Activated CD8-positive, alpha-beta memory T cell treated with anti-CD3 and anti-CD28 coated beads for 24 hours (primary cell): ENCODE data around the gene PEX3.
"Not testable (repeated sequence)": the region's sequence is repeated elsewhere in the genome, so short reads cannot be mapped to it uniquely, and the experiment has no call there.

ENCODE experiments used
- DNase-seq: peaks from one replicate; pipeline ENCODE4 v3.0.0-alpha.2; 2020

PEX3 gene, protein sequence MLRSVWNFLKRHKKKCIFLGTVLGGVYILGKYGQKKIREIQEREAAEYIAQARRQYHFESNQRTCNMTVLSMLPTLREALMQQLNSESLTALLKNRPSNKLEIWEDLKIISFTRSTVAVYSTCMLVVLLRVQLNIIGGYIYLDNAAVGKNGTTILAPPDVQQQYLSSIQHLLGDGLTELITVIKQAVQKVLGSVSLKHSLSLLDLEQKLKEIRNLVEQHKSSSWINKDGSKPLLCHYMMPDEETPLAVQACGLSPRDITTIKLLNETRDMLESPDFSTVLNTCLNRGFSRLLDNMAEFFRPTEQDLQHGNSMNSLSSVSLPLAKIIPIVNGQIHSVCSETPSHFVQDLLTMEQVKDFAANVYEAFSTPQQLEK

DNA sequence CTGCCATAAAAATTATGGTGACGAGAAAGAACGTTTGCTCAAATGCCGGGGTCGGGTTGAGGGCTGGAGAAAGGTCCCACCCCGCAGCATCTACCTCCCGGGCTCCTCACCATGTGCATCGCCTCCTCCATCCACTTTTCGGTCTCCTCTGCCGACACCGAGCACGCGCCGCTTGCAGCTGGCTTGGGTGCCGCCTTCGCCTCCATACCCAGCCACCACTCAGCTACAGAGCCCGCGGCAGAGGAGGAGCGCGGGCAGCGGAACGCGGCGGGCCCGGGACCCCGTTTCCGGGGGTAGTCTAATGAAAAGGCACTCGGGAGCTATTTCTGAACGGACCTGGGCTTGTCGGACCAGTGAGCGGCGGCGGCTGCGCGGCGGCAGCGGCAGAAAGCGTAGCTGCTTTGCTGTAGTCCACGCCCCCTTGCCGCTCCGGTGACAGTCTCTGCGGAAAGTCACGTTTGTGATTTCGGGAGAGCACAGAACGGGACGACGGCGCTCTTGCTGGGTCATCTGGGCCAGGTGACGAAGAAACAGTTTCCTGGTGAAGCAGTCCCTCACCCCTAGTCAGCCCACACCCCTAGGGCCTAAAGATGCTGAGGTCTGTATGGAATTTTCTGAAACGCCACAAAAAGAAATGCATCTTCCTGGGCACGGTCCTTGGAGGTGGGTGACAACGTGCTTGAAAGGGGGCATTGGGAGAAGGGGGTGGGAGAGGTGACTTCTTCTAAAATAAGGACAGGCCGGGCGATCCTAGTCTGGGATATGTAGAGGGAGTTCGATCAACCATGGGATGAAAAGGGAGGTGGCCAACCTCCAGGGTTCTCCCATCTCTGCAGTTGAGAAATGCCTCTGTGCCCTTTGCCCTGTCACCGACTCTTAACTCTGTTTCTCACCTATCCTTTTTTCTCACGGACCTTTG, at the start of gene PEX3, which contains the start of gene ADAT2:
TSS of gene PEX3 (plus strand) at position 353 of the 919 bp plus-strand sequence. CDS start at position 591, 238 bp downstream.
TSS of gene ADAT2 (minus strand) at position 243 of the 919 bp plus-strand sequence. CDS start at position 206, 37 bp downstream.
- peak; percentile 97 for DNase-seq

DNA sequence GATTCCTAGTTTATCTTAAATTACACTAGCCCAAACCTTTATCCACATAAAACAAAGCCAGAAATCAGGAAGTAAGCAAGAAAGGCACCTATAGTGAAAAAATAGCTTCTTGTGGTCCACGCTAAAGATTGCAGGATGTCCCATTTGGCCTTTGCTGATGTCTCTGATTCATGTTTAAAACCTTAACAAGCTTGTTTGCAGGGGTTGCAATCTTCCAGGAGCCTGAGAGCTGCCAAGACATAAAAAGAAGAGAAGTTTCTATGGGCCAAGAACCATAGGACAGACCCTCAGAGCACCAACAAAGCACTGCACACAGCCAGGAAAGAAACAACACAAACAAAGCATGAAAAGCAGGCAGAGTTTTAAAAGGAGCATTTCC, 49.5 kb upstream of the PEX3 start:
- no peak for DNase-seq

- DNase-seq: no peak
These were observed 48.8 kb upstream of the PEX3 start for GRCh38 chr6:143401636-143402370.

DNA sequence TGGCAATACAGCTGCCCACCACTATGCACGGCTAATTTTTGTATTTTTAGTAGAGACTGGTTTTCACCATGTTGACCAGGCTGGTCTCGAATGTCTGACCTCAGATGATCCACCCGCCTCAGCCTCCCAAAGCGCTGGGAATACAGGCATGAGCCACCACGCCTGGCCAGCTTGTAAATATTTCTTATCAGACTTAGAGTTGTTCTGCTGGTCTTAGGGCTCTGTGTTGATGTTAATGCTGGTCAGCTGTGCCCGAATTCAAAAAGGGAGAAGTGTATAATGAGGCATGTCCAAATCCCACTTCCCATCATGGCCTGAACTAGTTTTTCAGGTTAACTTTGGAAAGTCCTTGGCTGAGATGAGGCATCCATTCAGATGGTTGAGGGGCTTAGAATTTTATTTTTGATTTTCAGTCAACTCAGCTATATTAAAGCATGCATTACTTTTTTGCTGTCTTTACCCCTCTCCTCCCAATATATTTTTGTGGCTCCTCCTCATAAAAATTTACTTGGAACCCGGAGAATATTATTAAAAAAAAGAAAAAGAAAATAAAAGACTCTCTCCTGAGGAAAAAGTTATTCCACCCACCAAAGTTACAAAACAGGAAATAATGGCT, 47.8 kb upstream of the PEX3 start:
- no peak for DNase-seq

- no peak for DNase-seq
These were observed 45.0 kb upstream of the PEX3 start for GRCh38 chr6:143405373-143406154.

DNA sequence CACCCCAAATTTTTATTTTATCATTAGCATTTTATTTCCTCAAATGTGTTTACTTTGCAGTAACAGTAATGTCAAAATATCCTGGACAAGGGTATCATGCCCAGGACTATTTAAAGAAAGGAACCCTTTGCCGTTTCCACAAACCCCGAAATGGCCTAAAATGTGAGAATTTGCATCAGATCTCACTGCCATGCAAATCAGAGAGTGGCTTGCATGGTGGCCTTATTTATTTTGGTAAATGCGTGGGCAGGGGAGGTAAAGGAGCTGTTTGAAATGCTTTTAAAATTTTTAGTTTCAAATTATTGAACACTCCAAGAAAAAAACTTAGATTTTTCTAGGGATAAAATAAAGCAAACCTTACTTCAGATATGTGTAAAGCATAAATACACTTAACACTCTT, 43.9 kb upstream of the PEX3 start:
- no peak for DNase-seq

- no peak for DNase-seq
These were observed 42.3 kb upstream of the PEX3 start for GRCh38 chr6:143408151-143408786.

DNA sequence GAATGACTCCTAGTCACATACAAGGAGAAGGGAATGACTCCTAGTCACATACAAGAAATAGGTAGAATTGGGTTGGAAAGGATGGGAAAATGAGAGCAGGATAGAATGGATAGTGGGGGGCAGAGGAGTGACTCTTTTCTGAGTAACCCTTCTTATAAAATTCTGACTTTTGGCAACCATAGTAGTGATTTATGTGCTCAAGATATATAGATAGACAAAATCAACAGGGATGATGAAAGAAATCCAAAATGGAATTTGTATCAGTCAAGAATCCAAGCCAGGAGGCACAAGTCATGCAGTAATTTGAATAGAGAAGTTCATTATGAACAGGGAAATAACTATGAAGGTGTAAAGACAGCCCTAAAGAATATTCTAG, 41.8 kb upstream of the PEX3 start:
- no peak for DNase-seq

DNA sequence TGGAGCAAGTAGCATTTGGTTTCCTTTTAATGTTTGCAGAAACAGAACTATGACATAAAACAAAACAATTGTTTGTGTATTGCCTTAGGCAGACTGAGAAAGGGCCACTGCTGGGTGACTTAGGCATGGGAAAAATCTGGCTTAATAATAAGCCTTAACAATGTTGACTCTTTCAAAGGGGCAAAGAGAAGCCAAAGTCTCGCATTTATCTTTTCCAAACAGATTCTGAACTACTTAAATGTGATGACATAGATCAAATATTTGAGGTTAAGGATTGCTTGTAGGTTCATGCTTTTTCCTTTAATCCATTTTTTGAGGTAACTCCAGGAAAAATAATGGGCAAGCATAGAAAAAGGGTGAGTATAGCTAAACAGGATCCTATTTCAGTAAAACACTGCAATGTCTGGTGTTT, 39.7 kb upstream of the PEX3 start:
- no peak for DNase-seq

DNA sequence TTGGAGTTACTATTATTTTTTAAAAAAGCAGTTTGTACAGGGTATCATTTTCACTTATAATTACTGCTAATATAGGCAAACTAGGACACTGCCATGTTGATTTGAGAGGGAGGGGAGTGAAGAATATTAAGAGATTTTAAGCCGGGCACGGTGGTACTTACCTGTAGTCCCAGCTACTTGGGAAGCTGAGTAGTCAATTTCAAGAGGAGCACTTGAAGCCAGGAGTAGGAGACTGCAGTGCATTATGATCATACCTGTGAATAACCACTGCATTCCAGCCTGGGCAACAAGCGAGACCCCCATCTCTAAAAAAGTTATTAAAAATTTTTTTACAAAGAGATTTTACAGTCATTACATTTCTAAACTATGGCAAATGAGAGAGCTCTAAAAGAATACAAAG, 35.8 kb upstream of the PEX3 start:
- DNase-seq: no peak

DNA sequence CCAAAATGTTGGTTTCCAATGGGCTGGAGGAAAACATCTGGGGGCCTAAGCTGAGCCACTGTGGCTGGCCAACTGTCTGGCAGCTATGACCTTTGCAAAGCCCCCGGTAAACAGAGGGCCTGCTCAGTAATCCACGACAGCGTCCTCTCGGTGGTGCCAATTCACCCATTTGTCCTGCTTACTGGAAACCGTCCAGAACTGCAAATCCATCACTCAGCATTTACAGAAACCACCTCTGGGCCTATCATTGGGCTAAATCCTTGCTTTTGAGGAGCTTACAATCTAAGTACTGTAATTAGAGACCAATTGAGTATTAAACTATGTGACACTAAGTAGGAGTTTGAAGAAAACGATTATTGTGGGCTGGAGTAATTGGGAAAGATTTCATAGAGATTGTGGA, 31.1 kb upstream of the PEX3 start:
- no peak for DNase-seq

DNA sequence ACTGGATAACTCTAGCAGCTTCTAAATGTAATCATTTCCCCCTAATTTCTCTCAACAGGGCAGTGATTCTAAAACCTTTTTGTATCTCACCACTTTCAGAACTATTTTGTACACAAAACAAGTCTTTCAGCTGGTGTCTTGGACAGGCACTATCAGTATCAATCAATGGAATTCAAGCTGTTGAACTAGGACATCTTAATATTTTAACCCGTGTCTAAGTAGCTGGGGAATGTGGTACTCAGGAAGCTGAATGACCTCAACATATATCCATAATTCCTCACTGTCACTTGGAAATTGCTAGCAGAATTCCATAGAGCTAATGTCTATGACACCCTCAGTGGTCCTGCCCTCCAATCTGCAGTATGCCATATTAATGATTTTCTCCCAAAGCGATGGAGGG, 24.6 kb upstream of the PEX3 start:
- DNase-seq: no peak

DNA sequence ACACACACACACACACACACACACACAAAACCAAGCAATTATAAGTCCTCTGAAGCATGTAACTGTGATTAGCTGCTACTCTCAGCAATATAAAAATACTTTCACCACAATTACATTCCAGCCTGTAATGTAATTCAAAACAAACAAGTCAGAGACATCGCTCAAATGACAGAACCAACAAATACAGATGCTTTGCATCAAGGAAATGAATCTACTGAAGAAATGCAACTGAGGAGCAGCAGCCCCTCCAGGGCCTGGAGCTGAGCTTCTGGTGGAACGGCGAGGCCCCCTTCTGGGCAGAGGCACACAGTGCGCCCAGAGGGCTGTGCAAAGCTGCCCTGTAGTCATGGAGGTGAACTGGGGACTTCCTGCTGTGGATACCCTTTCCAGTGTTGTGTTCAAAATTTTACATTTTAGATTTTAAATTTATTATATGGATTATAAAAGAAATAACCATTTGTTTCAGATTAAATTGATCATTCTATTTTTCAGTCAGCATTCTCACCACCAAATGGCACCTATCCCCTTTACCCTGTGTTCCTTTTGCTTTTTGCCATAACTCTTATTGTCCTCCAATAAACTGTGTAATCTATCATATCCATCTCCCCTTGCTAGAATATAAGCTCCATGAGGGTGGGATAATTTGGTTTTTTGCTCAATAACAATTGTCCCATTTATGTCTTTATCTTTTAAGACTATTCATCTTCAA, 23.3 kb upstream of the PEX3 start:
- DNase-seq: peak; percentile 82

DNA sequence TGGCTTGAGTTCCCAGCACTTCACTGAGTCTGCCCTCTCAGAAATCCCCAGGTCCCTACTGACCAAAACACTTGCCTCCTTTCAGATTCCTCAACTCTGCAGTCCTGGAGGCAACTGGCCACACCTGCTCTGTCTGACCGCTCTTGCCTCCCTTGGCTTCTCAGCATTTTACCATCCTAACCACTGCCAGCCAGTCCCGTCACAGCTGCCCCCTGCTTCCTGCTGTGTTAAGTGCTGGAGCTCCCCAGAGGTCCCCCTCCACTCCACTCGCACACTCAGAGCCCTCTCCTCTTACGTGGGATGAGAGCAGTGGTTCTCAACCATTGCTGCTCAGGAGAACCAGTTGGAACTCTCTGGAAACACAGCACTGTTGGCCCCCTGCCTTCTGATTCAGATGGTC, 20.6 kb upstream of the PEX3 start:
- DNase-seq: no peak

- DNase-seq: no peak
These were observed 19.4 kb upstream of the PEX3 start for GRCh38 chr6:143431226-143431625.

- DNase-seq: no peak
These were observed 18.0 kb upstream of the PEX3 start for GRCh38 chr6:143432588-143432987.

GRCh38 chr6:143441010-143441409, 9.6 kb upstream of the PEX3 start:
- DNase-seq: no peak

- DNase-seq: no peak
These were observed 8.7 kb upstream of the PEX3 start for GRCh38 chr6:143441680-143442545.

- DNase-seq: no peak
These were observed 7.5 kb upstream of the PEX3 start for GRCh38 chr6:143443096-143443495.

GRCh38 chr6:143447865-143448264, 2.7 kb upstream of the PEX3 start:
- not testable (repeated sequence) for DNase-seq
